Bronchial epithelial cell (primary cell): ENCODE results near the gene LTBP3. TPM values are rescaled to one million over a fixed set of nuclear protein-coding genes. Genes with fewer than 3 reads are reported as not detected.

Source experiments
- DNase-seq: peaks from one replicate; pipeline ENCODE4 v3.0.0-alpha.2; 2010; ENCODE audit warnings: low read depth
- FAIRE-seq: peaks from 2 replicates; lab custom pipeline; 2011; peaks lifted over from hg19 to GRCh38; lab: Jason Lieb, UNC
- H3K27me3 ChIP-seq: 2 replicates; pipeline ENCODE4 v1.5.1; 2011; ENCODE audit warnings: low read length; ENCODE audit not compliant: control insufficient read depth, insufficient read depth
- H3K36me3 ChIP-seq: 2 replicates; pipeline ENCODE4 v1.5.1; 2011; ENCODE audit warnings: low read length; ENCODE audit not compliant: control insufficient read depth, insufficient read depth
- H3K4me3 ChIP-seq: 2 replicates; pipeline ENCODE4 v1.5.1; 2011; ENCODE audit warnings: mild to moderate bottlenecking, low read depth, low read length, control low read depth
- CTCF ChIP-seq: IDR thresholded peaks from 2 replicates; pipeline ENCODE4 v1.5.1; 2011; ENCODE audit warnings: mild to moderate bottlenecking, moderate library complexity, low read length, control low read depth, inconsistent platforms; ENCODE audit not compliant: insufficient read depth, severe bottlenecking
- total RNA-seq: library from RNA; depleted of rRNA; stranded (reverse); fragments of >200 nt; gene quantifications from 2 replicates; pipeline ENCODE4 v1.2.1, GENCODE V29; 2014

The LTBP3 gene
- total RNA-seq, 1 donor from 2014 or later = 35.0 TPM

GRCh38 chr11:65586676-65587075, 28.5 kb upstream of the LTBP3 start:
- TF ChIP-seq CTCF = no peak
- Histone ChIP-seq H3K27me3 (no peaks in the 10 kb centered on the region), H3K36me3 (peaks cover 26% of the 10 kb centered on the region), H3K4me3 (no peak overlapping the region)
- no peak for DNase-seq
- no peak for FAIRE-seq

GRCh38 chr11:65586247-65586630, 28.1 kb upstream of the LTBP3 start:
- no peak for TF ChIP-seq CTCF
- H3K36me3 ChIP-seq = peaks cover 29% of the 10 kb centered on the region
- DNase-seq (no peak), FAIRE-seq (no peak)
- no peaks in the 10 kb centered on the region for H3K27me3 ChIP-seq
- H3K4me3 ChIP-seq = no peak overlapping the region

GRCh38 chr11:65585396-65586246, 27.5 kb upstream of the LTBP3 start:
- DNase-seq (no peak), FAIRE-seq (peak; percentile 68)
- Histone ChIP-seq H3K36me3 (peaks cover 34% of the 10 kb centered on the region), H3K4me3 (no peak overlapping the region), H3K27me3 (no peaks in the 10 kb centered on the region)
- TF ChIP-seq CTCF = no peak

- FAIRE-seq (no peak), DNase-seq (no peak)
- no peak for TF ChIP-seq CTCF
- Histone ChIP-seq H3K36me3 (peaks cover 36% of the 10 kb centered on the region), H3K4me3 (no peak overlapping the region), H3K27me3 (no peaks in the 10 kb centered on the region)
Measured at GRCh38 chr11:65584723-65585171, 26.6 kb upstream of the LTBP3 start.

GRCh38 chr11:65584106-65584505, 25.9 kb upstream of the LTBP3 start:
- Histone ChIP-seq H3K36me3 (peaks cover 42% of the 10 kb centered on the region), H3K27me3 (no peaks in the 10 kb centered on the region), H3K4me3 (no peak overlapping the region)
- no peak for DNase-seq
- no peak for TF ChIP-seq CTCF
- no peak for FAIRE-seq
